Mesendoderm (in vitro differentiated cells): ENCODE measurements around the gene PCSK5.
A peak's percentile ranks its signal among the peaks of the same experiment; 100 is the strongest.

Source experiments
- DNase-seq: peaks from one replicate; pipeline ENCODE4 v3.0.0; 2013
- H2AK5ac ChIP-seq: 2 replicates; pipeline ENCODE4 v1.6.1; 2013; ENCODE audit warnings: low read length, inconsistent platforms
- H2BK120ac ChIP-seq: 2 replicates; pipeline ENCODE4 v1.6.1; 2013; ENCODE audit warnings: low read depth, mild to moderate bottlenecking, low read length, moderate library complexity, mixed read lengths
- H2BK15ac ChIP-seq: replicated peaks from 2 replicates; pipeline ENCODE4 v1.6.1; 2013; ENCODE audit warnings: low read depth, mild to moderate bottlenecking, moderate library complexity
- H2BK5ac ChIP-seq: 2 replicates; pipeline ENCODE4 v1.6.1; 2013; ENCODE audit warnings: low read length, inconsistent platforms
- H3K18ac ChIP-seq: 2 replicates; pipeline ENCODE4 v1.6.1; 2013; ENCODE audit warnings: mild to moderate bottlenecking, low read length, mixed read lengths
- H3K23ac ChIP-seq: one replicate; pipeline ENCODE4 v1.6.1; 2013; ENCODE audit warnings: low read length
- H3K27ac ChIP-seq: 2 replicates; pipeline ENCODE4 v1.5.1; 2013; ENCODE audit warnings: low read depth, mild to moderate bottlenecking, inconsistent platforms, low read length, moderate library complexity
- H3K27me3 ChIP-seq: 2 replicates; pipeline ENCODE4 v1.6.1; 2013; ENCODE audit warnings: low read length, control low read depth, mild to moderate bottlenecking, inconsistent platforms; ENCODE audit not compliant: insufficient read depth, poor library complexity
- H3K36me3 ChIP-seq: 2 replicates; pipeline ENCODE4 v1.6.1; 2013; ENCODE audit warnings: low read length, inconsistent platforms; ENCODE audit not compliant: control insufficient read depth, insufficient read depth
- H3K4ac ChIP-seq: one replicate; pipeline ENCODE4 v1.6.1; 2013; ENCODE audit warnings: low read depth, mild to moderate bottlenecking, low read length, moderate library complexity
- H3K4me1 ChIP-seq: 2 replicates; pipeline ENCODE4 v1.6.1; 2013; ENCODE audit warnings: low read depth, low read length, inconsistent platforms; ENCODE audit not compliant: control insufficient read depth
- H3K4me2 ChIP-seq: 2 replicates; pipeline ENCODE4 v1.6.1; 2013; ENCODE audit warnings: low read length
- H3K4me3 ChIP-seq: 2 replicates; pipeline ENCODE4 v1.5.1; 2013; ENCODE audit warnings: mild to moderate bottlenecking, low read length
- H3K56ac ChIP-seq: one replicate; pipeline ENCODE4 v1.6.1; 2013; ENCODE audit warnings: low read length
- H3K79me1 ChIP-seq: 2 replicates; pipeline ENCODE4 v1.6.1; 2013; ENCODE audit warnings: low read length, inconsistent platforms
- H3K79me2 ChIP-seq: 2 replicates; pipeline ENCODE4 v1.6.1; 2013; ENCODE audit warnings: mild to moderate bottlenecking, low read length; ENCODE audit not compliant: control insufficient read depth, insufficient read depth
- H3K9ac ChIP-seq: 2 replicates; pipeline ENCODE4 v1.6.1; 2013; ENCODE audit warnings: low read length, inconsistent platforms
- H4K5ac ChIP-seq: one replicate; pipeline ENCODE4 v1.6.1; 2013; ENCODE audit warnings: low read length
- H4K8ac ChIP-seq: one replicate; pipeline ENCODE4 v1.6.1; 2013; ENCODE audit warnings: low read depth, mild to moderate bottlenecking, control low read depth, low read length, moderate library complexity
- WGBS: extraction: QIAGEN DNeasy Blood & Tissue Kit; methylation state at CpG from one replicate; pipeline ENCODE4 v1.1.7; 2013; ENCODE audit warnings: low lambda C conversion rate, missing lambda C conversion rate; ENCODE audit not compliant: insufficient coverage; ENCODE audit errors: extremely low coverage; 5-methylcytosine and 5-hydroxymethylcytosine counted together

PCSK5 gene

DNA sequence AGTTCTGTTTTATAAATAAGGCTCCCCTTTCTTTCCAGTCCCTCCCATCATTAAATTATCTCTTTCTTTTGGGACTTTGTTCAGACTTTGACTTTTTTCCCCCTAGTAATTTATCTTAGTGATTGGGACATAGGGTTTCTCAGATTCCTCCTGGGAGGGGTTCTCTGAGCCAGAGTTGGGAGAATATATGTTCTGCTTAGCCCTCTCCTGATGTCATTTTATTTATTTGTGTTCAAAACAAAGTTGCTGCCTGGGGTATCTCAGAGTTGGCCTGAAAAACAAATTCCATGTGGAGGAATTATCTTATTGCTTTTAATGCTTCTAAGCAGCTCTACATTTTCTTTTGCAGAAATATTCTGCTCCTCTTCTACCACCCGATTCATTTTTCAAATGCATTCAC lies 211.0 kb downstream of the PCSK5 start:
- no peaks in the 10 kb centered on the region for H3K4me1 ChIP-seq
- no peak for DNase-seq
- no peak overlapping the region for H4K8ac ChIP-seq
- no peak overlapping the region for H3K18ac ChIP-seq
- no peaks in the 10 kb centered on the region for H3K79me1 ChIP-seq
- H2AK5ac ChIP-seq, result no peak overlapping the region
- H2BK5ac ChIP-seq, result no peak overlapping the region
- no peak overlapping the region for H3K23ac ChIP-seq
- H3K36me3 ChIP-seq, result no peaks in the 10 kb centered on the region
- no peak overlapping the region for H3K4ac ChIP-seq
- no peak overlapping the region for H3K4me2 ChIP-seq
- H3K56ac ChIP-seq, result no peak overlapping the region
- H3K9ac ChIP-seq, result no peak overlapping the region
- no peaks in the 10 kb centered on the region for H3K27me3 ChIP-seq
- no peak overlapping the region for H2BK120ac ChIP-seq
- H3K4me3 ChIP-seq, result no peak overlapping the region
- H3K27ac ChIP-seq, result no peak overlapping the region
- H2BK15ac ChIP-seq, result no peak overlapping the region
- WGBS, result no CpG with 5 or more reads among the region's 1 CpG
- H4K5ac ChIP-seq, result no peak overlapping the region
- H3K79me2 ChIP-seq, result no peaks in the 10 kb centered on the region

DNA sequence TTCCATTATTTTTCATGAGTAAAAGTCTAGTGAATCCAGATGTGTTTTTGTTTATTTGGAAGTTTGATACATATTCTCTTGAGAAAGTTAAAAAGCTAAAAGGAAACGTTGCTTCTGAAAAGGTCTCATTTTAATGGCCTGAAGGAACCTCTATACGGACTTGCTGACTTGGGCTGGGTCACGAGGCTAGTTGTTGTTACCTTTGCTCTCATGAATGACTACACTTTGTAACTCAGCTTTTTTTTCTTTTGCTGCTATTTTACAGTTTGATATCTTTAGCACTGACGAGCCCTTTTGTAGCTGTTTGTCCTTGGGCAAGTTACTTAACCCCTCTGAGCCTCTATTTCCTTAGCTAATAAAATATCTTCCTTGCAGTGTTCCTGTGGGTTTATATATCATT lies 211.5 kb downstream of the PCSK5 start:
- Histone ChIP-seq H3K27me3 (no peaks in the 10 kb centered on the region), H2AK5ac (no peak overlapping the region), H3K4me1 (no peaks in the 10 kb centered on the region), H3K4ac (no peak overlapping the region), H2BK120ac (no peak overlapping the region), H2BK15ac (no peak overlapping the region), H2BK5ac (no peak overlapping the region), H3K4me2 (no peak overlapping the region), H3K56ac (no peak overlapping the region), H3K18ac (no peak overlapping the region), H3K79me2 (no peaks in the 10 kb centered on the region), H3K23ac (no peak overlapping the region), H4K8ac (no peak overlapping the region), H4K5ac (no peak overlapping the region), H3K79me1 (no peaks in the 10 kb centered on the region), H3K9ac (no peak overlapping the region), H3K4me3 (no peak overlapping the region), H3K36me3 (no peaks in the 10 kb centered on the region), H3K27ac (no peak overlapping the region)
- no peak for DNase-seq
- no CpG with 5 or more reads among the region's 4 CpGs for WGBS

DNA sequence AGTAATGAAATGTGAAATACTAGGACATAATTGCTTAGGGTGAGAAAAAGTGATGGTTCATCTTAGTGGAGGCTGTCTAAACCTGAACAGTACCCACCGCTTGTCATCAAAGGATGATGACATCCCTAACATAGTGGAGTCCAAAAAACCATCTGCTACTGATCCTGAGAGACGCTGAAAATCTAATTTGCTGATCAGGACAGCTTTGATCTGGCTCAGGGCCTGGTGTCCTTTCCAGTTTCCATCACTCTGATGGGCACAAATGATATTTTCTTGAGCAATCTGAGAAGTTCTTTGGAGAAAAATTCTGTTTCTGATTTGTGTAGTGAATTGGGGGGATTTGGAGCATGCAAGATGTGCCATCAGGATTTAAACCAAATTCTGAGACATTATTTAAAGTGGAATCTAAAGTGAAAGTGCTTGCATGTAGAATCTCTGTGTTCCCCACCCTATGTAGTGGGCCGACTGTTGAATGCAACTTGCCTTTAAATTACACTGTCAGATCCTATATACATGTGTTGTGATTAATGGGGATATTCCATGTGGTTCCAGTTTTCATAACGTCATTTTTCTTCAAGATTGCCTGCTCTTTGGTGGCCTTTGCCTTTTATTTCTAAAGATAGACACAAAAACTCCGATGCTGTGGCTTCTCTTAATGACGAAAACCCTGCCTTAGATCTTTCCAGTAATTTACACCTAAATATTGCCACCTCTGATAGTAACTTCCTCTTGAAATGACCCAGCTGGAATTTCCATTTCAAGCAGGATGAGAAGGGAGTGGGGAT lies 213.2 kb downstream of the PCSK5 start:
- H3K4me2 ChIP-seq, result no peak overlapping the region
- no peak overlapping the region for H2BK15ac ChIP-seq
- H3K4me1 ChIP-seq, result no peaks in the 10 kb centered on the region
- H3K18ac ChIP-seq, result peak overlapping the region; percentile 51
- no peak overlapping the region for H4K5ac ChIP-seq
- H2BK5ac ChIP-seq, result no peak overlapping the region
- no peak overlapping the region for H3K56ac ChIP-seq
- no CpG with 5 or more reads among the region's 6 CpGs for WGBS
- no peak overlapping the region for H3K9ac ChIP-seq
- no peak overlapping the region for H3K4me3 ChIP-seq
- H3K4ac ChIP-seq, result no peak overlapping the region
- no peak overlapping the region for H3K27ac ChIP-seq
- no peak for DNase-seq
- H3K36me3 ChIP-seq, result no peaks in the 10 kb centered on the region
- no peaks in the 10 kb centered on the region for H3K27me3 ChIP-seq
- H2BK120ac ChIP-seq, result no peak overlapping the region
- H3K79me2 ChIP-seq, result no peaks in the 10 kb centered on the region
- no peak overlapping the region for H4K8ac ChIP-seq
- no peak overlapping the region for H3K23ac ChIP-seq
- H2AK5ac ChIP-seq, result no peak overlapping the region
- H3K79me1 ChIP-seq, result no peaks in the 10 kb centered on the region

DNA sequence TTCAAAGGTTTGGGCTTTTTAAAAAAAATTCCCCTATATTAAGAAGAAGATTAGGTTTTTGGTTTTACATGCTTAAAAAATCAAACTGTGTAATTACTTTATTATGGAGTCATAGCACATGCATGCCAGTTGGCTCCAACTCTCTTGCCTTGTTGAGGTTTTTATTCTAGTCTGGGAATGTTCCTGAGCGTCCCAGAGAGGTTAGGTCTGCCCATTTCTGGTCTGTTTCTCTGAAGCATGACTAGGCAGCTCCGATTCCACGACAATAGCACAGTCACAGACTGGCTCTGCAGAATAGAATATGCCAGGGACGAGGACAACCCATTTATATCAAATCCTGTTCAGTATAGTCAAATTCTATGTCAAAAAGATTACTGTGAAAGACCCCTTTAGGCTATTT lies 217.0 kb downstream of the PCSK5 start:
- Histone ChIP-seq H3K4me1 (no peaks in the 10 kb centered on the region), H3K79me1 (no peaks in the 10 kb centered on the region), H3K36me3 (no peaks in the 10 kb centered on the region), H3K79me2 (no peaks in the 10 kb centered on the region), H2BK120ac (no peak overlapping the region), H3K27ac (no peak overlapping the region), H3K4me3 (no peak overlapping the region), H3K9ac (no peak overlapping the region), H2AK5ac (no peak overlapping the region), H4K8ac (no peak overlapping the region), H3K18ac (no peak overlapping the region), H3K4me2 (no peak overlapping the region), H3K23ac (no peak overlapping the region), H3K4ac (no peak overlapping the region), H3K27me3 (no peaks in the 10 kb centered on the region), H2BK5ac (no peak overlapping the region), H2BK15ac (no peak overlapping the region), H3K56ac (no peak overlapping the region), H4K5ac (no peak overlapping the region)
- DNase-seq, result no peak
- WGBS, result no CpG with 5 or more reads among the region's 4 CpGs

GRCh38 chr9:76109953-76110352 lies 219.5 kb downstream of the PCSK5 start:
- no peak overlapping the region for H3K4me3 ChIP-seq
- H3K23ac ChIP-seq, result no peak overlapping the region
- H3K27me3 ChIP-seq, result no peaks in the 10 kb centered on the region
- H3K79me1 ChIP-seq, result no peaks in the 10 kb centered on the region
- H3K9ac ChIP-seq, result no peak overlapping the region
- H2BK15ac ChIP-seq, result no peak overlapping the region
- no CpG with 5 or more reads among the region's 2 CpGs for WGBS
- no peaks in the 10 kb centered on the region for H3K79me2 ChIP-seq
- no peak overlapping the region for H4K5ac ChIP-seq
- H2BK5ac ChIP-seq, result no peak overlapping the region
- no peaks in the 10 kb centered on the region for H3K4me1 ChIP-seq
- H3K56ac ChIP-seq, result no peak overlapping the region
- no peak overlapping the region for H3K27ac ChIP-seq
- no peak overlapping the region for H3K4ac ChIP-seq
- no peak overlapping the region for H2AK5ac ChIP-seq
- H3K36me3 ChIP-seq, result no peaks in the 10 kb centered on the region
- no peak overlapping the region for H3K18ac ChIP-seq
- no peak overlapping the region for H3K4me2 ChIP-seq
- no peak overlapping the region for H2BK120ac ChIP-seq
- no peak overlapping the region for H4K8ac ChIP-seq
- no peak for DNase-seq

DNA sequence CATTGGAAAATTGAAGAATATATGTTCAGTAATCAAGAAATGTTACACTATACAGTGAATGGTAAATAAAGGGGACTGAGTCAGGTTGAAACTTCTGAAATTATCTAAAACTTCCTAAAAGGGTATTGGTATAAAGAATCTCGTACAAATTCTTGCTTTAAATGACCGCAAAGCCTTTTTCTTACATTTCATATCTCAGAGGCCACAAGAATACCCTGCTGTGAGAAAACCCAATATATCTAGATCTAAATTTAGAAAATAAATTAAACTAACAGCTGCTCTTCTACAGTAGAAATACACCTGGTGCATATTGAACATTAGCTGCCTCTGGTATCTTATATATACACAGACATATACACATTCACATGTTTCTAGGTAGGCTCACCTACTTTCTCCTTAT lies 221.7 kb downstream of the PCSK5 start:
- H3K23ac ChIP-seq, result no peak overlapping the region
- H4K8ac ChIP-seq, result no peak overlapping the region
- H3K56ac ChIP-seq, result no peak overlapping the region
- H2BK5ac ChIP-seq, result no peak overlapping the region
- no peak overlapping the region for H3K4me3 ChIP-seq
- H3K79me2 ChIP-seq, result no peaks in the 10 kb centered on the region
- H3K4me2 ChIP-seq, result no peak overlapping the region
- no peaks in the 10 kb centered on the region for H3K79me1 ChIP-seq
- H3K18ac ChIP-seq, result no peak overlapping the region
- WGBS, result no CpG with 5 or more reads among the region's 2 CpGs
- H2BK15ac ChIP-seq, result no peak overlapping the region
- H4K5ac ChIP-seq, result no peak overlapping the region
- H3K27me3 ChIP-seq, result no peaks in the 10 kb centered on the region
- no peak for DNase-seq
- no peak overlapping the region for H2BK120ac ChIP-seq
- no peak overlapping the region for H3K9ac ChIP-seq
- H3K36me3 ChIP-seq, result no peaks in the 10 kb centered on the region
- no peaks in the 10 kb centered on the region for H3K4me1 ChIP-seq
- H3K27ac ChIP-seq, result no peak overlapping the region
- H2AK5ac ChIP-seq, result no peak overlapping the region
- no peak overlapping the region for H3K4ac ChIP-seq
